ENCODE data around the gene SLF2. TPM values are rescaled to one million over a fixed set of nuclear protein-coding genes. Genes with fewer than 3 reads are reported as not detected.

Gene SLF2
- total RNA-seq, 4 donors from 2014 or later: 34.1 to 47.9 (median 40.4) TPM

DNA sequence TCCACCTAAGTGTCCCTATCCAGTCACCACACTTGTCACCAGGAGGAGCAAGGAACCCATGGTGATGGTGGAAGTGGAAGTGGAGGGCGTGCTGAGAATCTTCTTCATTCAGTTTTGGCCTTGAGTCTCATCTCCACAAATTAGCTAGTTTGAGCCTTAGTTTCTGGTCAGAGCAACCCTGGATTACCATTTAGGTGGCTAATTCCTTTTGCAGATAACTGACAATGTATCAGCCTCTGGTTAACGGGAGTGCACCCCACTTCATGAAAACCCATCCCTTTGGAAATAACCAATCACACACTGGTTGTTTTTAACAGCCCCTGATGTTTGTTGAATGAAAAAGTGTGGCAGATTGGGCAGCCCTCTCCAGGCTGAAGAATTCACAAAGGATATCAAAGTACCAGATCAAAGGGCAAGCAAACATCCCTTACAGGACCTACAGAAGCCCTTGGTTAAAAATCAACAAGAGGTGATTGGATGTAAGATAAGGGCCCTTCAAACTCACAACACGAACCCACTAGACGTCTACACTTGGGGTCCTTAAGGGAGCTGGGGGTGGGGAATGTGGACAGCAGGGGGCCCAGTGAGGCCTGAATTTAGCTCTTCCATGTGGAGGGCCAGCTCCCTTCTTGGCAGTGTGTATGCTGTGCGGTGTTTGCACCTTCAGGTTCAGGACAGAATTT, 37.1 kb upstream of the SLF2 start:
- no peaks in the 10 kb centered on the region for H3K36me3 ChIP-seq
- H3K9me3 ChIP-seq: no peaks in the 10 kb centered on the region
- no peak for TF ChIP-seq POLR2A (IDR thresholded peaks at IDR 0.05)
- TF ChIP-seq CTCF (IDR thresholded peaks at IDR 0.05): no peak
- no peaks in the 10 kb centered on the region for H3K4me1 ChIP-seq
- intact Hi-C loops (cut with DNase I): no loop called here
- no peak overlapping the region for H3K4me3 ChIP-seq (replicated peaks in 1 of 3)
- H3K27me3 ChIP-seq: peaks cover 9% of the 10 kb centered on the region
- no peak for DNase-seq
- no peak overlapping the region for H3K27ac ChIP-seq
- WGBS, 2 donors: 35 to 47% methylated on average over 5 of the region's 5 CpGs

DNA sequence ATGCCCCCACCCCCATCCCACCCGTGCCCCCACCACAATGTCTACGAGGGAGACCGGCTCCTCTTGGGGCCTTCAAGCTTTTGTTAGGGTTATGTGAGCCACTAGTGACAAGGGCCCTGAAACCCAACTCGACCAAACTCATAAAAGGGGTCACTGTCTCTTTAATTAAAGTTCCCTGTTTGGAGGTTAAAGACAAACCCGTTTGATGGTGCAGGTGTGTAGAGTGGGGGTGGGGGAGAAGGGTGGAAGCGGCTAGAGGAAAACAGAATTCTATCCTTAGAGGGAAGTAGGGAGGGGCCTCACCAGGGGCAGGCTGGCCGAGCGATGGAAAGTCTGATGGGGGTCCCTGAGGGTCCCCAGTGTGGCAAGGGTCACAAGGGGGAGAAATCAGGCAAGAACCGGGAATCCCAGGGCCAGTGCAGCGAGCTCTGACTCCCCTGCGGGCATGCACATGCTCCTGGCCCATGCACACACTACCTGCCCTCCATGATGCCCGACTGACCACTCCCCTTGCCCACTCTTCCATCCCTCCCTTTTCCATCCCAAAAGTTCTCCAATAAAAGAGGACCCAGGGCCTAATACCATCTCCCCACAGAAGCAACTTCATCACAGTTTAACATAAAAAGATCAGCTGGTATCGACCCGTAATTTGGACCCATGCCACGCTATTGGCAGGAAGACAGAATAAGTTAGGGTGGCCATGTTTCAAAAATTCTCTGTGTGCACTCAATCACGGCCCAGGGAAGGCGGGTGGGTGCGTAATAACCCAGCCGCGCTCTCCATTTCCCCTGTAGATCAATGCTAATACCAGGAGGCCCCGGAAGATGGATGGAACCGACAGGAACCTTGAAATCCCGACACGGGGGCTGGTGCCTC, 35.9 kb upstream of the SLF2 start:
- no peak for DNase-seq
- H3K27me3 ChIP-seq: peaks cover 9% of the 10 kb centered on the region
- H3K9me3 ChIP-seq: no peaks in the 10 kb centered on the region
- TF ChIP-seq POLR2A (IDR thresholded peaks at IDR 0.05) (no peak), CTCF (IDR thresholded peaks at IDR 0.05) (no peak)
- intact Hi-C loops (cut with DNase I): no loop called here
- no peak overlapping the region for H3K27ac ChIP-seq
- H3K4me3 ChIP-seq (replicated peaks in 1 of 3): no peak overlapping the region
- H3K36me3 ChIP-seq: no peaks in the 10 kb centered on the region
- H3K4me1 ChIP-seq: no peaks in the 10 kb centered on the region
- WGBS, 2 donors: 41% methylated on average over 24 of the region's 24 CpGs

GRCh38 chr10:100877461-100877850, 35.3 kb upstream of the SLF2 start:
- H3K27ac ChIP-seq: no peak overlapping the region
- H3K4me3 ChIP-seq (replicated peaks in 1 of 3): no peak overlapping the region
- H3K36me3 ChIP-seq: no peaks in the 10 kb centered on the region
- H3K9me3 ChIP-seq: no peaks in the 10 kb centered on the region
- DNase-seq: no peak
- 74% methylated on average over 11 of the region's 11 CpGs for WGBS, 2 donors
- intact Hi-C loops (cut with DNase I): no loop called here
- TF ChIP-seq POLR2A (IDR thresholded peaks at IDR 0.05) (no peak), CTCF (IDR thresholded peaks at IDR 0.05) (no peak)
- H3K4me1 ChIP-seq: peaks cover 0 to 4% of the 10 kb centered on the region in 2 donors
- peaks cover 9% of the 10 kb centered on the region for H3K27me3 ChIP-seq

GRCh38 chr10:100878291-100878910, 34.4 kb upstream of the SLF2 start:
- 11 to 16% methylated on average over 5 of the region's 5 CpGs for WGBS, 2 donors
- peak; percentile 41 to 48 for DNase-seq
- no peak overlapping the region for H3K27ac ChIP-seq
- TF ChIP-seq POLR2A (IDR thresholded peaks at IDR 0.05) (no peak), CTCF (IDR thresholded peaks at IDR 0.05) (peak in 4 of 6 experiments; percentile 35 to 56 (median 49))
- no peaks in the 10 kb centered on the region for H3K9me3 ChIP-seq
- intact Hi-C loops (cut with DNase I): no loop called here
- H3K4me1 ChIP-seq: peaks cover 0 to 5% of the 10 kb centered on the region in 2 donors
- peaks cover 8% of the 10 kb centered on the region for H3K27me3 ChIP-seq
- H3K4me3 ChIP-seq (replicated peaks in 1 of 3): no peak overlapping the region
- no peaks in the 10 kb centered on the region for H3K36me3 ChIP-seq
